Mesodermal cell (in vitro differentiated cells): ENCODE data around the gene AQP12B.

Experiments used
- H3K27ac ChIP-seq: 2 replicates; pipeline ENCODE4 v1.7.0; 2013; ENCODE audit warnings: mild to moderate bottlenecking, low read depth, low read length, moderate library complexity; ENCODE audit not compliant: severe bottlenecking
- H3K36me3 ChIP-seq: 2 replicates; pipeline ENCODE4 v1.7.1; 2013; ENCODE audit warnings: mild to moderate bottlenecking, low read length, moderate library complexity; ENCODE audit not compliant: control insufficient read depth, insufficient read depth
- H3K4me1 ChIP-seq: one replicate; pipeline ENCODE4 v1.7.1; 2013; ENCODE audit warnings: mild to moderate bottlenecking, low read length; ENCODE audit not compliant: insufficient read depth, control insufficient read depth, poor library complexity, severe bottlenecking
- H3K4me3 ChIP-seq: 2 replicates; pipeline ENCODE4 v1.7.0; 2013; ENCODE audit warnings: low read length, control low read depth, mild to moderate bottlenecking; ENCODE audit not compliant: insufficient read depth, poor library complexity, severe bottlenecking; ENCODE audit errors: extremely low read depth
- H3K9me3 ChIP-seq: 2 replicates; pipeline ENCODE4 v1.7.1; 2013; ENCODE audit warnings: mild to moderate bottlenecking, low read length, moderate library complexity; ENCODE audit not compliant: control insufficient read depth
- WGBS, 2 experiments: methylation state at CpG; one replicate each; pipeline ENCODE4 v1.1.5; 2013; ENCODE audit warnings: missing lambda C conversion rate in 2 of 2; ENCODE audit not compliant: insufficient coverage in 2 of 2; 5-methylcytosine and 5-hydroxymethylcytosine counted together

AQP12B gene

DNA sequence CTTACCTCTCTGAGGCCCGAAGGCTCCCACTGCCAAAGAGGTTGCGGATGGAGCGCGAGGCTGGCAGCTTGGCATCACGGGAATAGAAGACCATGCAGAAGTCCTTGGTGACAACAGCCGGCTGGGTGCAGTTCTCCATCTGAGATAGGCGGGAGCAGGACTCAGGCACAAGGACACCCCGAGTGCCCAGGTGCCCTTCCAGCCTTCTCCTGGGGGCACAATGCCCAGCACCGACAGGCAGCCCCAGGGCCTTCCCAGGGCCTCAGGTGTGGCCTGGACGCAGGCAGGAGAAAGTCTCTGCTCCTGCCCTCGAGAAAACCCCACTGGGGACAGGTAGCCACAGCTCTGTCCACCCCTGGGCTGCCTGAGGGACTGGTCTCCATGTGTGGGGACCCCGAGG lies 42.6 kb upstream of the AQP12B start:
- Histone ChIP-seq H3K4me1 (no peaks in the 10 kb centered on the region), H3K9me3 (no peaks in the 10 kb centered on the region), H3K36me3 (no peaks in the 10 kb centered on the region), H3K4me3 (no peak overlapping the region), H3K27ac (no peak overlapping the region)
- WGBS, 2 experiments, result 93 to 98% methylated on average over 9 to 12 of the region's 12 CpGs

DNA sequence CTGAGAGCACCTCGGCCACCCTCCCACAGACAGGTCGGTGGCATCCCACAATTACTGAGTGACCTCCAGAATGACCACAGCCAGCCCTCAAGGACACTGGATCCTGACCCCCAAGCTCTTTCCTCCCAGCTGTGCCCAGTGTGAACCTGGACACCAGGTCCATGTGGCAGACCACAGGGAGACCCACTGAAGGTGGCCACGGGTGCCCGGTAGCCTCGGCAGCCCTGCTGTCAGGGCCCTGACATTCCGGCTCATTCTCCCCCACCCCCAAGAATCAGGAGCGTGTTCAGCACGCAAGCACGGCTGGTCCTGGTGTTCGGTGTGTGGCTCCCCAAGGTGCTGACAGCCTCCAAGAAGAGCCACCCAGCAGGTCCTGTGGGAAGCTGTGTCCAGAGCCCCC lies 41.7 kb upstream of the AQP12B start:
- WGBS, 2 experiments, result 96 to 98% methylated on average over 7 to 9 of the region's 10 CpGs
- no peak overlapping the region for H3K4me3 ChIP-seq
- no peaks in the 10 kb centered on the region for H3K9me3 ChIP-seq
- H3K4me1 ChIP-seq, result no peaks in the 10 kb centered on the region
- no peaks in the 10 kb centered on the region for H3K36me3 ChIP-seq
- H3K27ac ChIP-seq, result no peak overlapping the region

DNA sequence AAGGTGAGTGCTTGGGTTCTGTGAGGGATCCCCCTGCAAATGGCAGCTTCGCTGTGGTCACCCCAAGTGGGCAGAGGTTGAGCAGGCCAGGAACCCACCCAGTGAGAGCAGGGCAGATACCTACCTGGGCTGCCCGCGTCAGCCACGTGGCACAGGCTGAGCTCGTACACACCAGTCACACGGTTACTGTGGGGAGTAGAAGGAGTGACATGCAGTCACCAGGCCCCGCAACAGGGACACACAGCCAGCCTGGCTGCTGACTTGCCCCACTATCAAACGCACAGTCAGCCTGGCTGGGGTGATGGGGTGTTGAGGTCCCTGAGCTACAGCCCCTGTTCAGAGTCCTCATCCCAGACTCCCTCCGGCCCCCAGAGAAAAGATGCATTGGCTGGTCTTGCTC lies 41.2 kb upstream of the AQP12B start:
- Histone ChIP-seq H3K9me3 (no peaks in the 10 kb centered on the region), H3K4me3 (no peak overlapping the region), H3K27ac (no peak overlapping the region), H3K4me1 (no peaks in the 10 kb centered on the region), H3K36me3 (no peaks in the 10 kb centered on the region)
- 93 to 95% methylated on average over 8 to 9 of the region's 9 CpGs for WGBS, 2 experiments

DNA sequence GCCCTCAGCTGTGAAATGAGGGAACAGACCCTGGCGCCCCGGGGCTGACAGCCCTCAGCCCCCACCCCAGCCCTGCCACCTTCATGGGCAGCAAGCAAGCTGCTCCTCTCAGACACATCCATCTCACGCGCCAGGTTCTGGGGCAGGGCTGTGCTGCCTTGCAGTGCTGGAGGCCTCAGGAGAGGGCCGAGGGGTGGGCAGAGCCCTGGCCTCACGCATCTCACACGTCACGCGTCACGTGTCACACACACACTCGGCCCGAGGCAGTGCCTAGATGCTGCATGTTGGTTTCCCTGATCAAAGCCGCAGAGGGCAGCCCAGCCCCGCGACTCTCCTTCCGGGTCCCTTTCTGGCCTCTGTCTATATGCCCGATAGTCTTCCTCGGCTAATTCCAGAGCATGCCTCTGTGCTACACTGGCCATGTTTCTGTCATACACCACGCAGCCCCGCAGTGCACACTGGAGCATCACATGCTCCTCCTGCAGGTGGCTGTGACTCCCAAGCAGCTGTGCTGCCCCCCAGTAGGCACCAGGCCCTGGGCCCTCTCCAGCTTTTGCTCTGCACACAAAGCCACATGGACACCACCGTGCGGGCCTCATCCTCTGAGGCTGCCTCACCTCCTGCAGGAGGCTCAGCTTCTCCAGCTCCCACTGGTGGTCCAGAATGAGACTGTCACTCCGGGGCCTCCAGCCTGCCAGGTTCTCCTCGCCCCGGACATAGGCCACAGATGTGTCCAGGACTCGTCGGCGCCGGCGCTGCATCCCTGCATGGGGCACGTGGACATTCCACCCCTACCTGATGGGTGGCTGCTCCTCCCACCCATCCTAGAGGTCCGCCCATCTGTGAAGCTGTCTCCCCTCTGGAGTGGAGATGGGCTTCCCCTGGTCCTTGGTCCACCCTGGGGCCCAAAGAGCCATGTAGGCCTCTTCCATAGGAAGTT lies 40.4 kb upstream of the AQP12B start:
- H3K9me3 ChIP-seq, result no peaks in the 10 kb centered on the region
- H3K27ac ChIP-seq, result no peak overlapping the region
- WGBS, 2 experiments, result 93 to 94% methylated on average over 21 to 30 of the region's 32 CpGs
- H3K36me3 ChIP-seq, result no peaks in the 10 kb centered on the region
- H3K4me1 ChIP-seq, result no peaks in the 10 kb centered on the region
- no peak overlapping the region for H3K4me3 ChIP-seq

DNA sequence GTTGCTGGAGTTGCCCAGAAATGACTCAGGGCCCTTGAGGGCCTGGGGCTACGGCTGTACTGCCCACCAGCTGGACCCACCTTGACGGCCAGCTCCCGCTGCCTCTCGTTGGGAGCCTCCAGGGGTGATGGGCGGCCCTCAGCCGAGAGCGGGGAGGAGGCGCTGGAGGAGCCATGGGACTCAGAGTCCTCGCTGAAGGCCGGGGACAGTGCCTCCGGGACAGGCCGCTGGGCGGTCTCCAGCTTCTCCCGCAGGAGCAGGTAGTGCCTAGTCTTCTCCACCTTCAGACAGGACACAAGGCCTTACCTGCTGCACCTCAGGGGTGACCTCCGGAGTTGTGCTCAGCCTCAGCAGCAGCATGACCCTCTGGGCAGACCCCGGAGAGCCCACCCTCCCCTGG lies 39.7 kb upstream of the AQP12B start:
- H3K36me3 ChIP-seq, result no peaks in the 10 kb centered on the region
- no peaks in the 10 kb centered on the region for H3K9me3 ChIP-seq
- WGBS, 2 experiments, result 95 to 98% methylated on average over 13 to 15 of the region's 16 CpGs
- H3K4me3 ChIP-seq, result no peak overlapping the region
- no peaks in the 10 kb centered on the region for H3K4me1 ChIP-seq
- H3K27ac ChIP-seq, result no peak overlapping the region

DNA sequence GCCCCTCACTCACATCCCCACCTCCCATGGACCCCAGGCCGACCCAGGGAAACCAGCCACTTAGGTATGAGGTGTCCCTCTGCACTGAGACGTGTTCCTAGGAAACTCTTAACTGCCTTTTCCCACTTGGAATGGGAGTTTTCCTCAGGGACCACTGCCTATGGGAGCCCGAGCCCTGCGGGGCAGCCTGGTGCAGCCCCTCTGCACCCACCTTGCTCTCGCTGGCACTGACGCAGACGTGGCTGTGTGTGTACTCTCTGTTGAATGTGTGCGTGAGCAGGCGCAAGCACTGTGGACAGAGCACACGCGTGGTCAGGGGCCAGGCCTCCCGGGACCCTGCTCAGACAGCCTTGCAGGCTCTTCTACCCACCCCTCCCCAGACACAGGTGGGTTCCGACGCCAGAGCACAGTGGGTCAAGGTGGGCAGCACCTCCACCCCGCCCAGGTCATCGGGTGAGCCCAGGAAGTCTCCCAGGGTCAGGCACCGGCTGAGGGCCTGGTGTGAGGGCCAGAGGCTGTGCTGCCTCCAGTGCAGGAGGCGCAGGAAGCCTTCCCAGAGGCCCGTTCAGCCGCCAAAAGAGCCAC lies 39.0 kb upstream of the AQP12B start:
- no peaks in the 10 kb centered on the region for H3K36me3 ChIP-seq
- H3K4me1 ChIP-seq, result no peaks in the 10 kb centered on the region
- no peak overlapping the region for H3K27ac ChIP-seq
- WGBS, 2 experiments, result 93 to 96% methylated on average over 11 to 15 of the region's 20 CpGs
- H3K4me3 ChIP-seq, result no peak overlapping the region
- H3K9me3 ChIP-seq, result no peaks in the 10 kb centered on the region

DNA sequence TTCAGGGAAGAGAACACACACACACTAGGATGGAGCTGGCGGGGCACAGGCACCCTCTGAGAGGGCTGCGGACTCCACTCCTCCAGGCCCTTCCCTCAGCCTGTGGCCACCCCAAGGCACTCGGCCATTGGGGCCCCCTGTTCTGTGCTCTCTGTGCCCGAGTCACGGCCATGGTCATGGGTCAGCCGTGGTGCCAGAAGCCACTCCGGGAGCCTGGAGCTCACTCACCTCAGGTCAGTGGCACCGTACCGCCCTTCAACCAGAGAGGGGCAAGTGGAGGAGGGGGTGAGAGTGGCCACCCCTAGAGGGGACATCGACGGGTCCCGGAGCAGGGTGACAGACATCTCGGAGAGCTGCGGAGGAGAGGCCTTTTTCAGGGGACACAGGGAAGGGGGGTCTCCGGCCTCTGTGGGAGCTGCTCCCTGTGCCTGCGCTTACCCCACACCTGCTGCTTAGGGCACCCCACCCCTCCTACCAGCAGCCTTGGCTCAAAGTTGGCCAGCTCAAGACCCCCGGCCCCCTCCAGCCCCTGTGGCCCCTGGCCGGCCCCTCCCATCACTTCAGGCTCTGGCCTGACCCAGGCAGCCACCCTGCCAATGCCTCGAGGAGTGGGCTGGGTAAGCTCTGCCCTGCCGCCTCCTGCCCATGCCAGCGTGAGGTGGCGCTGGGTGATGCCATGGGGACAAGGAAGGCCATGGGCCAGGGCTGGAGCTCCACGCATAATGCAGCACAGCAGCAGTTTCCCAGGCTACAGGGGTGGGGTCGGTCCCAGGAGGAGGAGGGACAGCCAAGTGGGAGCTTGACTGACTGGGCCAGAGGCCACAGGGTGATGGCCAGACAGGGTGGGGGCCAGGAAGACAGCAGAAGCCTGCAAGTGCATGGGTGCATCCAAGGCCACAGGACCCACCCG lies 38.3 kb upstream of the AQP12B start:
- 94 to 95% methylated on average over 19 of the region's 25 CpGs for WGBS, 2 experiments
- H3K36me3 ChIP-seq, result no peaks in the 10 kb centered on the region
- H3K27ac ChIP-seq, result no peak overlapping the region
- H3K4me3 ChIP-seq, result no peak overlapping the region
- H3K4me1 ChIP-seq, result no peaks in the 10 kb centered on the region
- no peaks in the 10 kb centered on the region for H3K9me3 ChIP-seq

DNA sequence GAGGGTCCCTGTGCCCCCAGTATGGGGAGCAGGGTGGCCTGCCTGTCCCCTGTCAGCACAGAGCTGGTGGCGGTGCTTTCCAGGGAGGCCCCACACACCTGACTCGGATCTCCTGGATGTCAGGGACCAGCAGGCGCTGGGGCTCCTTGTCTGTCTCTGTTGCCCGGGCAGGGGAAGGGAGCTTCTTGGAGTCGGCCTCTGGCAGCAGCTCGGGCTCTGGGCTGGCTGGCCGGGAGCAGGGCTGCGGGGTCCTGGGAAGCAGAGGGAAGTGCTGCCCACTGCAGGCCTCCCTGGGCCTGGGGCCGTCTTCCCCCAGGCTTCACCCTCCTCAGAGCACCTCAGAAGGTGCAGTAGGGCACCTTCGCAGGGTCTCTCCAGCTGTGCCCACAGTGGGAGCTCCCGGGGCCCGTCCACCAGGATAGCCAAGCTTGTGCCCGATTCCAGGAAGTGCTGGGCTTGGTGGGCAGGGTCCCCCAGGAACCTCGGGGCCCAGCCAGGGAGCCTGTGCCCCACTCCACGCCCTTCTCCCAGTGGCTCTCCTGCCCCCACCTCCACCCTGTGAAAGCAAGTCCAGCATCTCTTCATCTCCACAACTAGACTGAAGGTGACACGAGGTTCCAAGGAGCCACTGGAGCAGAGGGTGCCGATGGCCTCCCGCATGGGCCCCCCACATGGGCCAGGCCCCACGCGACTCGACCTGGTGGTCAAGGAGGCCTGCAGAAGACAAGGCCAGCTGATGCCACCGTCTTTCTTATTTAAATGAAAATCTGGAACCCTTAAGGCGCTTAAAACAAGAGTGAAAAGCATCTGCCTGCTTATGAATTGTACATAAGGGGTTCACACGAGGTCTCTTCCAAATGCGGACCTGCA lies 37.2 kb upstream of the AQP12B start:
- Histone ChIP-seq H3K4me3 (no peak overlapping the region), H3K9me3 (no peaks in the 10 kb centered on the region), H3K27ac (no peak overlapping the region), H3K4me1 (no peaks in the 10 kb centered on the region), H3K36me3 (no peaks in the 10 kb centered on the region)
- WGBS, 2 experiments, result 89 to 92% methylated on average over 23 to 24 of the region's 25 CpGs

DNA sequence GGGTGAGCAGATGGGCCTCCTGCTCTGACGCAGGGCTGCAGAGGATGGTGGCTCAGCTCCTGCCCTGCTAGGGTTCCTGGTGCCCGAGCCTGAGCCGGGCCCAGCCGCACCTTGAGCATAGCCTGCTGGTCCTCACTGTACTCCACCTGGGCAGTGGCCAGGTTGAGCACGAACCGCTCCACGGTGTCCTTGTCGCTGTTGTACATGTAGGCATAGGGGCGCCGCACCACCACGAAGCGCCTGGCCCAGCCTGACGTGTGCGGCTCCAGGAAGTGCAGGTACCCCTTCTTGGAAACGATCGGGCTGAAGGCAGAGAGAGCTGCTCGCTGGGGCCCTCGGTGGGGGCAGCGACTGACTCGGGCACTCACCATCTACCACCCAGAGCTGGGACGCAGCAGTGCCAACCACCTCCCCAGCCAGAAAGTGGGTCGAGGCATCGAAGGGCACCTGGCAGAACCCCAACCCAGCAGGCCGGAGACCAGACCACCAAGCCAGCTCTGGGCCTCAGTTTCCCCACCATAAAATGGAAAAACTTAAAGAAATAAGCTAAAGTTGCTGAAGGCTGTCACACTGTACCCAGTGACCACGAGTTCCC lies 36.3 kb upstream of the AQP12B start:
- Histone ChIP-seq H3K9me3 (no peaks in the 10 kb centered on the region), H3K4me3 (no peak overlapping the region), H3K27ac (no peak overlapping the region), H3K4me1 (no peaks in the 10 kb centered on the region), H3K36me3 (no peaks in the 10 kb centered on the region)
- WGBS, 2 experiments, result 91 to 95% methylated on average over 22 to 25 of the region's 25 CpGs
